K562 (cell line): ENCODE data around the gene ITPRID2.

Experiments used
- ASH1L ChIP-seq: fragments of 450-650 bp; IDR thresholded peaks from 2 replicates; pipeline ENCODE4 v1.6.1; 2018; ENCODE audit warnings: borderline replicate concordance, mild to moderate bottlenecking, low read depth; ENCODE audit not compliant: partially characterized antibody
- BCL6 ChIP-seq: fragments of 250-450 bp; sonication (Bioruptor Pico); IDR thresholded peaks from 2 replicates; pipeline ENCODE4 v1.4.0; 2020
- CHD4 ChIP-seq: fragments of 200-600 bp; sonication (generic); IDR thresholded peaks from 3 replicates; pipeline ENCODE4 v1.6.1; 2012; ENCODE audit warnings: low read depth, mild to moderate bottlenecking, mixed read lengths, low read length, inconsistent platforms; ENCODE audit not compliant: insufficient read depth, insufficient replicate concordance, poor library complexity, severe bottlenecking
- EP300 ChIP-seq: IDR thresholded peaks from 2 replicates; pipeline ENCODE4 v1.6.1; 2012; ENCODE audit warnings: low read length, improper control_type of control experiment
- GTF2F1 ChIP-seq: IDR thresholded peaks from 2 replicates; pipeline ENCODE4 v1.6.1; 2011; ENCODE audit warnings: low read depth, low read length, improper control_type of control experiment
- HDAC8 ChIP-seq: fragments of 450-650 bp; IDR thresholded peaks from 2 replicates; pipeline ENCODE4 v1.6.1; 2016; ENCODE audit warnings: mild to moderate bottlenecking, missing genetic modification characterization, moderate library complexity, missing compliant biosample characterization
- KAT8 ChIP-seq: fragments of 450-650 bp; IDR thresholded peaks from 2 replicates; pipeline ENCODE4 v1.6.1; 2016; ENCODE audit warnings: low read depth, mild to moderate bottlenecking
- RAD51 ChIP-seq: fragments of 450-650 bp; IDR thresholded peaks from 2 replicates; pipeline ENCODE4 v1.7.1; 2016; ENCODE audit warnings: low read depth, mild to moderate bottlenecking, borderline replicate concordance
- TAF1 ChIP-seq: IDR thresholded peaks from 2 replicates; pipeline ENCODE4 v1.6.1; 2011; ENCODE audit warnings: mild to moderate bottlenecking, low read length, moderate library complexity; ENCODE audit not compliant: insufficient read depth, control insufficient read depth, severe bottlenecking; ENCODE audit errors: extremely low read depth
- TF ChIP-seq, protein P1 (sequence below): IDR thresholded peaks from 3 replicates; pipeline ENCODE4 v1.6.1; 2011; ENCODE audit warnings: borderline replicate concordance, mild to moderate bottlenecking; ENCODE audit not compliant: insufficient read length, insufficient read depth
- TF ChIP-seq, protein P2 (sequence below): sonication (generic); formaldehyde crosslinking; IDR thresholded peaks from 2 replicates; pipeline ENCODE4 v1.8.0; 2023; ENCODE audit warnings: mild to moderate bottlenecking, missing genetic modification reagents
- TF ChIP-seq, protein P3 (sequence below), 3 experiments: IDR thresholded peaks in 2 of 3; conservative IDR thresholded peaks in 1 of 3; 2 replicates each; pipeline ENCODE4 v1.5.1; 2011 to 2012; ENCODE audit warnings: low read length in 3 of 3, mild to moderate bottlenecking in 3 of 3, control low read depth in 2 of 3, improper control_type of control experiment in 1 of 3, inconsistent platforms in 1 of 3, low read depth in 1 of 3, mixed read lengths in 1 of 3, moderate library complexity in 1 of 3; ENCODE audit not compliant: insufficient read depth in 2 of 3
- TF ChIP-seq, protein P4 (sequence below): fragments of 250-450 bp; sonication (Bioruptor Pico); IDR thresholded peaks from 2 replicates; pipeline ENCODE4 v1.5.0; 2021
- TF ChIP-seq, protein P5 (sequence below): sonication (generic); formaldehyde crosslinking; IDR thresholded peaks from 2 replicates; pipeline ENCODE4 v1.9.0; 2022; ENCODE audit warnings: mild to moderate bottlenecking, missing genetic modification reagents

DNA sequence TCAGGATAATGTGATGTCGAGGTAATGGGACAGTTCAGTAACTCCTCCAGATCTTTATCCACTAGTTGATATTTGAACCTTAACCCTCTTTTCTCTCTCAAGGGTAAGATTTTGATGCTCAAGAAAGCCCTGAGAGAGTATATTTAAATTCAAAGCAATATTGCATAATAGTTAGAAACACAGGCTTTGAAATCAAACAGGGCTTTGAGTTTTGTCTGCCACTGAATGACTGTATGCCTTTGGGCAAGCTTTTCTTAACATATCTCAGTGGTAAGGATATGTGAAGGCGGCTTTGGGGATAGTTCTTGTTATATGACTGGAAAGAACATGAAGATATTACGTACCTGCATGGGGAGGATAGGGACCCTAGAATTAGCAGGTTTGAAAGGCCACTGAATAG, 11.1 kb downstream of the ITPRID2 start:
- TF ChIP-seq EP300 (no peak), TAF1 (no peak), ASH1L (no peak), GTF2F1 (no peak), BCL6 (CRISPR knock-in tag) (no peak), KAT8 (no peak), CHD4 (no peak), HDAC8 (tag) (no peak), RAD51 (no peak)
- TF ChIP-seq, protein P1, sequence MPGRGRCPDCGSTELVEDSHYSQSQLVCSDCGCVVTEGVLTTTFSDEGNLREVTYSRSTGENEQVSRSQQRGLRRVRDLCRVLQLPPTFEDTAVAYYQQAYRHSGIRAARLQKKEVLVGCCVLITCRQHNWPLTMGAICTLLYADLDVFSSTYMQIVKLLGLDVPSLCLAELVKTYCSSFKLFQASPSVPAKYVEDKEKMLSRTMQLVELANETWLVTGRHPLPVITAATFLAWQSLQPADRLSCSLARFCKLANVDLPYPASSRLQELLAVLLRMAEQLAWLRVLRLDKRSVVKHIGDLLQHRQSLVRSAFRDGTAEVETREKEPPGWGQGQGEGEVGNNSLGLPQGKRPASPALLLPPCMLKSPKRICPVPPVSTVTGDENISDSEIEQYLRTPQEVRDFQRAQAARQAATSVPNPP: no peak
- TF ChIP-seq, protein P2, sequence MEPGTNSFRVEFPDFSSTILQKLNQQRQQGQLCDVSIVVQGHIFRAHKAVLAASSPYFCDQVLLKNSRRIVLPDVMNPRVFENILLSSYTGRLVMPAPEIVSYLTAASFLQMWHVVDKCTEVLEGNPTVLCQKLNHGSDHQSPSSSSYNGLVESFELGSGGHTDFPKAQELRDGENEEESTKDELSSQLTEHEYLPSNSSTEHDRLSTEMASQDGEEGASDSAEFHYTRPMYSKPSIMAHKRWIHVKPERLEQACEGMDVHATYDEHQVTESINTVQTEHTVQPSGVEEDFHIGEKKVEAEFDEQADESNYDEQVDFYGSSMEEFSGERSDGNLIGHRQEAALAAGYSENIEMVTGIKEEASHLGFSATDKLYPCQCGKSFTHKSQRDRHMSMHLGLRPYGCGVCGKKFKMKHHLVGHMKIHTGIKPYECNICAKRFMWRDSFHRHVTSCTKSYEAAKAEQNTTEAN (CRISPR knock-in tag): no peak
- TF ChIP-seq, protein P3, sequence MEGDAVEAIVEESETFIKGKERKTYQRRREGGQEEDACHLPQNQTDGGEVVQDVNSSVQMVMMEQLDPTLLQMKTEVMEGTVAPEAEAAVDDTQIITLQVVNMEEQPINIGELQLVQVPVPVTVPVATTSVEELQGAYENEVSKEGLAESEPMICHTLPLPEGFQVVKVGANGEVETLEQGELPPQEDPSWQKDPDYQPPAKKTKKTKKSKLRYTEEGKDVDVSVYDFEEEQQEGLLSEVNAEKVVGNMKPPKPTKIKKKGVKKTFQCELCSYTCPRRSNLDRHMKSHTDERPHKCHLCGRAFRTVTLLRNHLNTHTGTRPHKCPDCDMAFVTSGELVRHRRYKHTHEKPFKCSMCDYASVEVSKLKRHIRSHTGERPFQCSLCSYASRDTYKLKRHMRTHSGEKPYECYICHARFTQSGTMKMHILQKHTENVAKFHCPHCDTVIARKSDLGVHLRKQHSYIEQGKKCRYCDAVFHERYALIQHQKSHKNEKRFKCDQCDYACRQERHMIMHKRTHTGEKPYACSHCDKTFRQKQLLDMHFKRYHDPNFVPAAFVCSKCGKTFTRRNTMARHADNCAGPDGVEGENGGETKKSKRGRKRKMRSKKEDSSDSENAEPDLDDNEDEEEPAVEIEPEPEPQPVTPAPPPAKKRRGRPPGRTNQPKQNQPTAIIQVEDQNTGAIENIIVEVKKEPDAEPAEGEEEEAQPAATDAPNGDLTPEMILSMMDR (IDR thresholded peaks at IDR 0.05 in 2 of 3, conservative IDR thresholded peaks at IDR 0.05 in 1 of 3; ENCODE audit: insufficient read depth in 2 of 3, low read depth in 1 of 3, low read length in 3 of 3): no peak
- TF ChIP-seq, protein P4, sequence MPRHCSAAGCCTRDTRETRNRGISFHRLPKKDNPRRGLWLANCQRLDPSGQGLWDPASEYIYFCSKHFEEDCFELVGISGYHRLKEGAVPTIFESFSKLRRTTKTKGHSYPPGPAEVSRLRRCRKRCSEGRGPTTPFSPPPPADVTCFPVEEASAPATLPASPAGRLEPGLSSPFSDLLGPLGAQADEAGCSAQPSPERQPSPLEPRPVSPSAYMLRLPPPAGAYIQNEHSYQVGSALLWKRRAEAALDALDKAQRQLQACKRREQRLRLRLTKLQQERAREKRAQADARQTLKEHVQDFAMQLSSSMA (CRISPR knock-in tag): no peak
- TF ChIP-seq, protein P5, sequence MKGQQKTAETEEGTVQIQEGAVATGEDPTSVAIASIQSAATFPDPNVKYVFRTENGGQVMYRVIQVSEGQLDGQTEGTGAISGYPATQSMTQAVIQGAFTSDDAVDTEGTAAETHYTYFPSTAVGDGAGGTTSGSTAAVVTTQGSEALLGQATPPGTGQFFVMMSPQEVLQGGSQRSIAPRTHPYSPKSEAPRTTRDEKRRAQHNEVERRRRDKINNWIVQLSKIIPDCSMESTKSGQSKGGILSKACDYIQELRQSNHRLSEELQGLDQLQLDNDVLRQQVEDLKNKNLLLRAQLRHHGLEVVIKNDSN: no peak
